HUES6 (cell line): ENCODE results near the gene SH3BP5.
A peak's percentile ranks its signal among the peaks of the same experiment; 100 is the strongest.

Experiments used
- H3K27ac ChIP-seq: 2 replicates; pipeline ENCODE4 v1.7.0; 2013; ENCODE audit warnings: low read depth, mild to moderate bottlenecking, low read length, inconsistent platforms
- H3K27me3 ChIP-seq: 2 replicates; pipeline ENCODE4 v1.6.1; 2013; ENCODE audit warnings: low read length; ENCODE audit not compliant: control insufficient read depth, insufficient read depth
- H3K36me3 ChIP-seq: 2 replicates; pipeline ENCODE4 v1.6.1; 2013; ENCODE audit warnings: low read length; ENCODE audit not compliant: control insufficient read depth, insufficient read depth
- H3K4me1 ChIP-seq: 2 replicates; pipeline ENCODE4 v1.6.1; 2013; ENCODE audit warnings: low read length; ENCODE audit not compliant: control insufficient read depth, insufficient read depth
- H3K4me3 ChIP-seq: 2 replicates; pipeline ENCODE4 v1.5.1; 2013; ENCODE audit warnings: low read depth, low read length
- H3K9ac ChIP-seq: one replicate; pipeline ENCODE4 v1.6.1; 2013; ENCODE audit warnings: mild to moderate bottlenecking, low read length
- H3K9me3 ChIP-seq: 2 replicates; pipeline ENCODE4 v1.6.1; 2013; ENCODE audit warnings: low read depth, low read length; ENCODE audit not compliant: control insufficient read depth, insufficient read depth

SH3BP5 gene

GRCh38 chr3:15323063-15323462, 9.3 kb downstream of the SH3BP5 start:
- peaks cover 25% of the 10 kb centered on the region for H3K4me1 ChIP-seq
- H3K4me3 ChIP-seq = no peak overlapping the region
- H3K27ac ChIP-seq = no peak overlapping the region
- no peaks in the 10 kb centered on the region for H3K27me3 ChIP-seq
- no peaks in the 10 kb centered on the region for H3K36me3 ChIP-seq
- H3K9me3 ChIP-seq = no peaks in the 10 kb centered on the region
- H3K9ac ChIP-seq = no peak overlapping the region

DNA sequence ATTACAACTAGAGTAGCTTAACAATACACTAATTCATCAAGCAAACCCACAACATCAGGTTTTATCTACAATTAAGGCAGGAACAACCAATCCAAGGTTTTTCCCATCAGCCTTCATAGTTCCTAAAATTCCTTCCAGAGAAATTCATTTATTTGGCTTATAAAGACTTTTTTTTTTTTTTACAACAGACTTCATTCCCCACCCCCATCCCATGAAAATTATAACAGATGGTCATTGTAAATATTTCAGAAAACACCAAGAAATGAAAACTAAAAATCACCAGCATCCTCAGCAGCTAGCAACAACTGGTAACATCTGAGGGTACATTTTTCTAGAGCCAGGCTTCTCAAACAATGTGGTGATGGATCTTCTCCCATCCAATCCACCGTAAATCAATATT, 11.0 kb downstream of the SH3BP5 start:
- Histone ChIP-seq H3K36me3 (no peaks in the 10 kb centered on the region), H3K27ac (no peak overlapping the region), H3K9ac (no peak overlapping the region), H3K27me3 (no peaks in the 10 kb centered on the region), H3K9me3 (no peaks in the 10 kb centered on the region), H3K4me1 (peaks cover 28% of the 10 kb centered on the region), H3K4me3 (no peak overlapping the region)

GRCh38 chr3:15319575-15319974, 12.8 kb downstream of the SH3BP5 start:
- no peak overlapping the region for H3K4me3 ChIP-seq
- H3K9me3 ChIP-seq = no peaks in the 10 kb centered on the region
- H3K36me3 ChIP-seq = no peaks in the 10 kb centered on the region
- peaks cover 15% of the 10 kb centered on the region for H3K4me1 ChIP-seq
- no peaks in the 10 kb centered on the region for H3K27me3 ChIP-seq
- no peak overlapping the region for H3K9ac ChIP-seq
- no peak overlapping the region for H3K27ac ChIP-seq

- Histone ChIP-seq H3K27ac (no peak overlapping the region), H3K36me3 (no peaks in the 10 kb centered on the region), H3K9ac (no peak overlapping the region), H3K4me3 (no peak overlapping the region), H3K4me1 (peaks cover 15% of the 10 kb centered on the region), H3K27me3 (no peaks in the 10 kb centered on the region), H3K9me3 (no peaks in the 10 kb centered on the region)
These were observed 13.2 kb downstream of the SH3BP5 start for GRCh38 chr3:15319136-15319535.

GRCh38 chr3:15318661-15319060, 13.7 kb downstream of the SH3BP5 start:
- no peak overlapping the region for H3K9ac ChIP-seq
- no peaks in the 10 kb centered on the region for H3K9me3 ChIP-seq
- no peaks in the 10 kb centered on the region for H3K27me3 ChIP-seq
- H3K36me3 ChIP-seq = no peaks in the 10 kb centered on the region
- no peak overlapping the region for H3K27ac ChIP-seq
- H3K4me3 ChIP-seq = no peak overlapping the region
- H3K4me1 ChIP-seq = peaks cover 12% of the 10 kb centered on the region; the same call in 1 of the 2 replicates

DNA sequence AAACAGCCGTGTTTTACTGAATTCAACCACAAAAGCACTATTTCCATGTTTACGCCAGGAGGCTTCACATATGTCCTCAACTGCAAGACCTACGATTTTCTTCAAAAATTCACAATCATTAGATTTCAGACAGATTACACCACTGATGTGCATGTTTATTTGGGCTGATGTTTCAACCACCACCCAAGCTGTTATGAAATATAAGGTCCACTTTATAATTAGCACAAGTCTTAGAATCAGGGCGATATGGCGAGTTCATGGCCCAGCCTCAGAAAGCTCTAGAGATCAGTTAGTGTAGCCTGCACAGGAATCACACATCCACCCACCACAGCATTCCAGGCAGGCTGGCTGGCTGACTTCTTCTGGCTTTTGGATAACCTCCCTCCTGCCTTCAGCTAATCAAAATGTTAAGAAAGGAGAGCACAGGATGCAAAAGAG, 15.4 kb downstream of the SH3BP5 start:
- no peaks in the 10 kb centered on the region for H3K9me3 ChIP-seq
- H3K9ac ChIP-seq = no peak overlapping the region
- peaks cover 12% of the 10 kb centered on the region; the same call in 1 of the 2 replicates for H3K4me1 ChIP-seq
- no peaks in the 10 kb centered on the region for H3K36me3 ChIP-seq
- H3K4me3 ChIP-seq = no peak overlapping the region
- H3K27me3 ChIP-seq = no peaks in the 10 kb centered on the region
- no peak overlapping the region for H3K27ac ChIP-seq

- H3K9ac ChIP-seq = no peak overlapping the region
- H3K27me3 ChIP-seq = no peaks in the 10 kb centered on the region
- no peak overlapping the region for H3K4me3 ChIP-seq
- H3K9me3 ChIP-seq = no peaks in the 10 kb centered on the region
- no peaks in the 10 kb centered on the region for H3K36me3 ChIP-seq
- H3K4me1 ChIP-seq = peaks cover 25% of the 10 kb centered on the region
- no peak overlapping the region for H3K27ac ChIP-seq
These were observed 17.4 kb downstream of the SH3BP5 start for GRCh38 chr3:15315003-15315402.

- H3K27ac ChIP-seq = no peak overlapping the region
- peaks cover 27% of the 10 kb centered on the region for H3K4me1 ChIP-seq
- H3K4me3 ChIP-seq = no peak overlapping the region
- H3K36me3 ChIP-seq = no peaks in the 10 kb centered on the region
- no peaks in the 10 kb centered on the region for H3K9me3 ChIP-seq
- H3K9ac ChIP-seq = no peak overlapping the region
- no peaks in the 10 kb centered on the region for H3K27me3 ChIP-seq
These were observed 18.1 kb downstream of the SH3BP5 start for GRCh38 chr3:15314276-15314675.

DNA sequence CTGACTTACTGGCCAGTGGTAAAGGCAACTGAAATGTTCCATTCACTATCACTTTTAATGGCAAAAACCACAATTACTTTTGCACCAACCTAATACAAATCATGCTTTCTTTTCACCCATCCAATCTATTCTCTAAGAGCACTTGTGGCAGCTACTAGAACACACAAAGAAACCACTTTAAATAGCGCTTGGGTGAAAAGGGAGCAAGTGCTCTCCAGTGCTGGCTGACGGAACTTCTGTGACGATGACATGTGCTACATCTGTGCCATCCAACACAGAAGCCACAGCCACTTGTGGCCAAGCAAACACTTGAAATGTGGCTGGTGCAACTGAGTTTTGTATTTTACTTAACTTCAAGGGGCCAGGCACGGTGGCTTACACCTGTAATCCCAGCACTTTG, 18.9 kb downstream of the SH3BP5 start:
- Histone ChIP-seq H3K4me3 (no peak overlapping the region), H3K9ac (no peak overlapping the region), H3K27me3 (no peaks in the 10 kb centered on the region), H3K9me3 (no peaks in the 10 kb centered on the region), H3K36me3 (no peaks in the 10 kb centered on the region), H3K27ac (no peak overlapping the region), H3K4me1 (peaks cover 31% of the 10 kb centered on the region)

DNA sequence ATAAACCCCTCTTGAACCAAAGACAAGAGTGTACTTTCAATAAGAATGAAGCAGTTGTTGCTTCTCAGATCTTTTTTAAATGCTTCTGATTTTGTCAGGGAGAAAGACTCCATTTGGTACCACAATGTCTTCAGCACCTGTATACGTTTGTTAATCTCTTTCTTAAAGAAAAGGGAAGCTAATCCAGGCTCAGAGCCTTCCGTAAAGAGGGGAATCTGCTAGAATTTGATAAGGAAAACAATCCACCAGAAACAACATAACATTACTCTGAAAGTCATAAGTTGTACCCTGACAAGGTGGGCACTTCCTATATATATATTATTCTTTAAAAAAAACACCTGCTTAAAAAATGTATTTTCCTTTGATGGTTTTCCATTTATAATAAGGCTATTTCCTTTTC, 19.8 kb downstream of the SH3BP5 start:
- Histone ChIP-seq H3K27me3 (no peaks in the 10 kb centered on the region), H3K4me3 (no peak overlapping the region)

GRCh38 chr3:15310491-15311370, 21.7 kb downstream of the SH3BP5 start:
- no peak overlapping the region for H3K4me3 ChIP-seq
- H3K9ac ChIP-seq = peak overlapping the region; percentile 16
- H3K27ac ChIP-seq = peak overlapping the region; percentile 27; the same call in 1 of the 2 replicates
- H3K4me1 ChIP-seq = peaks cover 33% of the 10 kb centered on the region
- no peaks in the 10 kb centered on the region for H3K36me3 ChIP-seq
- H3K27me3 ChIP-seq = no peaks in the 10 kb centered on the region
- H3K9me3 ChIP-seq = no peaks in the 10 kb centered on the region

More for the DNA sequence above, 19.8 kb downstream of the SH3BP5 start:
- Histone ChIP-seq H3K9me3 (no peaks in the 10 kb centered on the region), H3K36me3 (no peaks in the 10 kb centered on the region), H3K27ac (no peak overlapping the region), H3K9ac (no peak overlapping the region), H3K4me1 (peaks cover 37% of the 10 kb centered on the region)
